ENCODE measurements around the gene SPINK14.

GRCh38 chr5:148172377-148172776 lies 4.0 kb downstream of the SPINK14 start:
- no peak for TF ChIP-seq TAF1 (IDR thresholded peaks at IDR 0.05; ENCODE audit: borderline replicate concordance, insufficient read depth, low read length)
- TF ChIP-seq POLR2AphosphoS5 (IDR thresholded peaks at IDR 0.05; ENCODE audit: low read depth, low read length) = no peak
- no peak for TF ChIP-seq SIN3A (IDR thresholded peaks at IDR 0.05; ENCODE audit: borderline replicate concordance, insufficient read depth, low read length)
- TF ChIP-seq REST (IDR thresholded peaks at IDR 0.05; ENCODE audit: insufficient read depth in 1 of 2, low read depth in 2 of 2, low read length in 2 of 2) = no peak
- TF ChIP-seq FOXP2 (optimal IDR thresholded peaks at IDR 0.05; ENCODE audit: borderline replicate concordance, extremely low read depth, extremely low read length, insufficient read depth) = no peak

Data from PFSK-1 (cell line).